OCI-LY3 (cell line): ENCODE results near the gene IL17RB.

Experiments
- CTCF ChIP-seq: fragments of 200-600, 300-600 bp; sonication (generic); IDR thresholded peaks from 2 replicates; pipeline ENCODE4 v1.5.1; 2014; ENCODE audit warnings: antibody characterized with exemption, low read length, low read depth
- EZH2phosphoT487 ChIP-seq: fragments of 200-600 bp; shearing (Covaris generic); IDR thresholded peaks from 2 replicates; pipeline ENCODE4 v1.6.1; 2018; ENCODE audit warnings: antibody characterized with exemption, mixed run types, low read depth

DNA sequence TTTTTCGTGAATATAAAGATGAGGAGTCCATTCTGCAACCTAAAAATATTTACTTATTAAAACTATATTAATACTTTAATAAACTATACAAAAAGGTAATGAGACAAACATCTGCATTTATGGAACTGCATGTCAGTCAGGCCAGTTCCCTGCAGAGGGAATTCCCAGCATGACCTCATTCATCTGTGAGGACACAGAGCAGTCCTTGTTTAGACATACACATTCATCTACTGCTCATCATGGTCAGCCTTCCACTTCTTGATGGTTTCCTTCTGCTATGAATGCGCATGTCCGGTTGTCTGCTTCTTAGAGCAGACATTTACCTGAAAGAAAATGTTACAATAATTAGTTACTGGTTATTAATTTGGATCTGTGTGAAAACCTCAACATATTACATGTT is 38.9 kb downstream of the IL17RB start:
- TF ChIP-seq CTCF (no peak), EZH2phosphoT487 (no peak)
